ENCODE measurements around the gene MYL10.

DNA sequence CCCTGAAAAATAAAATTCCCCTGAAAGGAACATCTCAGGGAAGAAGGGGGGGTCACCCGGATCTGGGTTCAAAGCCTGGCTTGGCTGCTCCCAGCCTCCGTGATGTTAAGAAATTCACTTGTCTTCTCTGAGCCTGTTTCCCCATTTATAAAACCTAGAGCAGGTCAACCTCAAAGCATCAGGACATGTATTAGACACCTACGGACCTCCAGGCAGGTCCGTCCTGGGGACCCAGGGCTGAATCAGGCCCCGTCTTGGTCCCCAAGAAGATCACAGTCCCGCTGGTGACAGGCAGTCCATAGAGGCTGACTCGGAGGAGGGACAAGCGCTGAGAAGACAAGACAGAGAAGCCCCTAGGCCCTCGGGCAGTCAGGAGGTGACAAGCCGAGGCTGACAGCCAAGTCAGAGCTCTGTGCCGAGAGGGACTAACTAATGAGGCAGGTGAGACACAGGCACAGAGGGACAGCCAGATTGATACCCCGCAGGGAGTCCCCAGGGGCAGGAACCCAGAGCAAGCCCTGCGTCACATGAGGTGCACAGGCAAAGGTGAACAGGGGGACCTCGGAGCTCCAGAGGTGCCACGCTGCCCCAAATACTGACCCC lies 2.9 kb downstream of the MYL10 start:
- TF ChIP-seq, protein P1, sequence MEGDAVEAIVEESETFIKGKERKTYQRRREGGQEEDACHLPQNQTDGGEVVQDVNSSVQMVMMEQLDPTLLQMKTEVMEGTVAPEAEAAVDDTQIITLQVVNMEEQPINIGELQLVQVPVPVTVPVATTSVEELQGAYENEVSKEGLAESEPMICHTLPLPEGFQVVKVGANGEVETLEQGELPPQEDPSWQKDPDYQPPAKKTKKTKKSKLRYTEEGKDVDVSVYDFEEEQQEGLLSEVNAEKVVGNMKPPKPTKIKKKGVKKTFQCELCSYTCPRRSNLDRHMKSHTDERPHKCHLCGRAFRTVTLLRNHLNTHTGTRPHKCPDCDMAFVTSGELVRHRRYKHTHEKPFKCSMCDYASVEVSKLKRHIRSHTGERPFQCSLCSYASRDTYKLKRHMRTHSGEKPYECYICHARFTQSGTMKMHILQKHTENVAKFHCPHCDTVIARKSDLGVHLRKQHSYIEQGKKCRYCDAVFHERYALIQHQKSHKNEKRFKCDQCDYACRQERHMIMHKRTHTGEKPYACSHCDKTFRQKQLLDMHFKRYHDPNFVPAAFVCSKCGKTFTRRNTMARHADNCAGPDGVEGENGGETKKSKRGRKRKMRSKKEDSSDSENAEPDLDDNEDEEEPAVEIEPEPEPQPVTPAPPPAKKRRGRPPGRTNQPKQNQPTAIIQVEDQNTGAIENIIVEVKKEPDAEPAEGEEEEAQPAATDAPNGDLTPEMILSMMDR (IDR thresholded peaks at IDR 0.05): no peak
- TF ChIP-seq POLR2A (IDR thresholded peaks at IDR 0.05): no peak

Measured in heart left ventricle (tissue), 13 donors.